Measurements from ENCODE around the gene HECTD3. TPM values are rescaled to one million over a fixed set of nuclear protein-coding genes. Genes with fewer than 3 reads are reported as not detected.

HECTD3 gene
- total RNA-seq, 2 donors from 2014 or later: 40.4 to 66.3 TPM

GRCh38 chr1:45044916-45045315, 33.8 kb upstream of the HECTD3 start:
- DNase-seq (ENCODE audit: low spot score): no peak
- Histone ChIP-seq H3K9me3 (no peaks in the 10 kb centered on the region), H3K4me3 (no peak overlapping the region), H3K36me3 (no peaks in the 10 kb centered on the region), H3K27ac (no peak overlapping the region), H3K4me1 (ENCODE audit: control insufficient read depth in 1 of 2, low read depth in 2 of 2) (no peaks in the 10 kb centered on the region), H3K27me3 (replicated peaks; ENCODE audit: insufficient read depth) (no peaks in the 10 kb centered on the region)
- ATAC-seq (ENCODE audit: insufficient number of reproducible peaks, low FRiP score, low read depth): no peak
- TF ChIP-seq CTCF (IDR thresholded peaks at IDR 0.05): no peak

GRCh38 chr1:45043094-45043493, 32.0 kb upstream of the HECTD3 start:
- no peaks in the 10 kb centered on the region for H3K36me3 ChIP-seq
- H3K27me3 ChIP-seq (replicated peaks; ENCODE audit: insufficient read depth): no peaks in the 10 kb centered on the region
- no peaks in the 10 kb centered on the region for H3K4me1 ChIP-seq (ENCODE audit: control insufficient read depth in 1 of 2, low read depth in 2 of 2)
- H3K9me3 ChIP-seq: no peaks in the 10 kb centered on the region
- H3K27ac ChIP-seq: no peak overlapping the region
- DNase-seq (ENCODE audit: low spot score) (no peak), ATAC-seq (ENCODE audit: insufficient number of reproducible peaks, low FRiP score, low read depth) (no peak)
- no peak for TF ChIP-seq CTCF (IDR thresholded peaks at IDR 0.05)
- H3K4me3 ChIP-seq: no peak overlapping the region

- Histone ChIP-seq H3K36me3 (peaks cover 5% of the 10 kb centered on the region), H3K4me3 (no peak overlapping the region), H3K27me3 (replicated peaks; ENCODE audit: insufficient read depth) (no peaks in the 10 kb centered on the region), H3K4me1 (ENCODE audit: control insufficient read depth in 1 of 2, low read depth in 2 of 2) (no peaks in the 10 kb centered on the region), H3K27ac (no peak overlapping the region), H3K9me3 (no peaks in the 10 kb centered on the region)
- DNase-seq (ENCODE audit: low spot score): no peak
- TF ChIP-seq CTCF (IDR thresholded peaks at IDR 0.05): no peak
- ATAC-seq (ENCODE audit: insufficient number of reproducible peaks, low FRiP score, low read depth): no peak
Measured at GRCh38 chr1:45040297-45040696, 29.2 kb upstream of the HECTD3 start.

- TF ChIP-seq CTCF (IDR thresholded peaks at IDR 0.05): no peak
- no peaks in the 10 kb centered on the region for H3K27me3 ChIP-seq (replicated peaks; ENCODE audit: insufficient read depth)
- DNase-seq (ENCODE audit: low spot score) (no peak), ATAC-seq (ENCODE audit: insufficient number of reproducible peaks, low FRiP score, low read depth) (no peak)
- no peaks in the 10 kb centered on the region for H3K4me1 ChIP-seq (ENCODE audit: control insufficient read depth in 1 of 2, low read depth in 2 of 2)
- no peak overlapping the region for H3K4me3 ChIP-seq
- H3K27ac ChIP-seq: no peak overlapping the region
- H3K36me3 ChIP-seq: peaks cover 5% of the 10 kb centered on the region
- H3K9me3 ChIP-seq: no peaks in the 10 kb centered on the region
Measured at GRCh38 chr1:45038661-45039364, 27.7 kb upstream of the HECTD3 start.

GRCh38 chr1:45038240-45038639, 27.1 kb upstream of the HECTD3 start:
- no peak for DNase-seq (ENCODE audit: low spot score)
- TF ChIP-seq CTCF (IDR thresholded peaks at IDR 0.05): no peak
- Histone ChIP-seq H3K27ac (no peak overlapping the region), H3K4me1 (ENCODE audit: control insufficient read depth in 1 of 2, low read depth in 2 of 2) (no peaks in the 10 kb centered on the region), H3K36me3 (peaks cover 5% of the 10 kb centered on the region), H3K27me3 (replicated peaks; ENCODE audit: insufficient read depth) (no peaks in the 10 kb centered on the region), H3K4me3 (no peak overlapping the region), H3K9me3 (no peaks in the 10 kb centered on the region)
- no peak for ATAC-seq (ENCODE audit: insufficient number of reproducible peaks, low FRiP score, low read depth)
